Measurements from ENCODE around the gene GPSM1. TPM values are rescaled to one million over a fixed set of nuclear protein-coding genes. Genes with fewer than 3 reads are reported as not detected.

Gene GPSM1
- total RNA-seq, 1 experiment from 2014 or later, result 14.2 TPM

DNA sequence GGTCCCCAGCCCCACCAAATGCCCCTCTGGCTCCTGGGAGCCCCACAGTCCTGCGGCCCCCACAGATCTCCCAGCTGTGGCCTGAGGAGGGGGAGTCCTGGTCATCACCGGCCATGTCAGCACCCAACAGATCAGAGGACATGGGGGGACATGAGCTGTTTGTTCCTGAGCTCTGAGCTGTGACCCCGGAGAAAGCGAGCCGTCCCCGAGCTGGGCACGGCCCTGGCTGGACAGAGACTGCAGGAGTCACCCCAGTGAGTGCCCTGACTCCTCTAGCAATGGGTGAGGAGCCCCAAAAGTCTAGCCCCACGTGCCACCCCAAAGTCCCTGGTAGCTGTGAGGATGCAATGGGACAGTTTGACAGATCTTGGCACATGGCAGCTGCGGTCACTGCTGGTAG lies 49.1 kb upstream of the GPSM1 start (continued):
- TF ChIP-seq MYBL2 (CRISPR knock-in tag; IDR thresholded peaks at IDR 0.05) (no peak), ATF1 (CRISPR knock-in tag; IDR thresholded peaks at IDR 0.05) (no peak), ESRRA (CRISPR knock-in tag; IDR thresholded peaks at IDR 0.05; ENCODE audit: borderline replicate concordance) (no peak), NR1H2 (CRISPR knock-in tag; IDR thresholded peaks at IDR 0.05) (no peak)
- TF ChIP-seq, protein P1, sequence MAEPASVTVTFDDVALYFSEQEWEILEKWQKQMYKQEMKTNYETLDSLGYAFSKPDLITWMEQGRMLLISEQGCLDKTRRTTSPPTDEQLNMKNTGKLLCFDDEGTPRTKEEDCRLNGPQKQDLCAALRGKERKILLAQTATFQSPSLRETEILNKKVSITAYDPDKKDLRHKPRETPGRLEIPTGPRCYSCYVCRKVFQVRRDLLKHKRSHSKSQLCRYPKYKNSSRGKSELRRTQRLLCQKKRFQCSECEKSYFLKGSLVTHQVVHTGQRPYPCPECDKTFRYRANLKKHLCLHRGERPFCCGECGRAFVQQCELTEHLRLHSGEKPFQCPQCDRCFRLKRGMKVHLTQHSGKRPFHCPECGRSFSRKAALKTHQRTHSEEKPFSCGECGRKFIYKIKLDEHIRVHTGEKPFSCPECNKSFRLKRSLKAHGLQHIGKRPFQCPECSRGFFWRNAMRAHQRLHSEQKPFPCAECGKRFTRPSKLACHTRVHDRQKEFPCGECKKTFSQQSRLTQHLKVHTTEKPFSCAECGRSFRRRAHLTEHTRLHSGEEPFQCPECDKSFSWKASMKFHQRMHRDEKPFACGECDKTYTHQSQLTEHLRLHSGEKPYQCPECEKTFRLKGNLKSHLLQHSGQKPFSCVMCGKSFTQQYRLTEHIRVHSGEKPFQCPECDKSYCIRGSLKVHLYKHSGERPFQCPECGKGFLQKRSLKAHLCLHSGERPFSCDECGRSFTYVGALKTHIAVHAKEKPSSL (CRISPR knock-in tag; conservative IDR thresholded peaks at IDR 0.05), result no peak
- TF ChIP-seq, protein P2, sequence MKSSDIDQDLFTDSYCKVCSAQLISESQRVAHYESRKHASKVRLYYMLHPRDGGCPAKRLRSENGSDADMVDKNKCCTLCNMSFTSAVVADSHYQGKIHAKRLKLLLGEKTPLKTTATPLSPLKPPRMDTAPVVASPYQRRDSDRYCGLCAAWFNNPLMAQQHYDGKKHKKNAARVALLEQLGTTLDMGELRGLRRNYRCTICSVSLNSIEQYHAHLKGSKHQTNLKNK (CRISPR knock-in tag; IDR thresholded peaks at IDR 0.05), result no peak
- TF ChIP-seq, protein P3, sequence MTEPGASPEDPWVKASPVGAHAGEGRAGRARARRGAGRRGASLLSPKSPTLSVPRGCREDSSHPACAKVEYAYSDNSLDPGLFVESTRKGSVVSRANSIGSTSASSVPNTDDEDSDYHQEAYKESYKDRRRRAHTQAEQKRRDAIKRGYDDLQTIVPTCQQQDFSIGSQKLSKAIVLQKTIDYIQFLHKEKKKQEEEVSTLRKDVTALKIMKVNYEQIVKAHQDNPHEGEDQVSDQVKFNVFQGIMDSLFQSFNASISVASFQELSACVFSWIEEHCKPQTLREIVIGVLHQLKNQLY (CRISPR knock-in tag; IDR thresholded peaks at IDR 0.05), result no peak
- TF ChIP-seq, protein P4, sequence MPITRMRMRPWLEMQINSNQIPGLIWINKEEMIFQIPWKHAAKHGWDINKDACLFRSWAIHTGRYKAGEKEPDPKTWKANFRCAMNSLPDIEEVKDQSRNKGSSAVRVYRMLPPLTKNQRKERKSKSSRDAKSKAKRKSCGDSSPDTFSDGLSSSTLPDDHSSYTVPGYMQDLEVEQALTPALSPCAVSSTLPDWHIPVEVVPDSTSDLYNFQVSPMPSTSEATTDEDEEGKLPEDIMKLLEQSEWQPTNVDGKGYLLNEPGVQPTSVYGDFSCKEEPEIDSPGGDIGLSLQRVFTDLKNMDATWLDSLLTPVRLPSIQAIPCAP (CRISPR knock-in tag; IDR thresholded peaks at IDR 0.05), result no peak

DNA sequence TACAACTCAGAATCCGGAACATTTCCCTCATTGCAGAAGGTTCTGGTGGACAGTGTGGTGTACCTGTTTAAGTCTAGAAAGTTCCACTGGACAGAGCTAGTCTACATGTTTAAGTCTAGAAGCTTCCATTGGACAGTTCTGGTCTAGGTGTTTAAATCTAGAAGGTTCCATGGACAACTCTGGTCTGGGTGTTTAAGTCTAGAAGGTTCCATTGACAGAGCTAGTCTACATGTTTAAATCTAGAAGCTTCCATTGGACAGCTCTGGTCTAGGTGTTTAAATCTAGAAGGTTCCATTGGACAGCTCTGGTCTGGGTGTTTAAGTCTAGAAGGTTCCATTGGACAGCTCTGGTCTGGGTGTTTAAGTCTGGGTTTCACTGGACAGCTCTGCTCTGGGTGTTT lies 48.4 kb upstream of the GPSM1 start:
- ATAC-seq (no peak), DNase-seq (ENCODE audit: low spot score) (no peak)
- Mint-ChIP-seq H3K27me3 (ENCODE audit: low read depth) (no peaks in the 10 kb centered on the region), H3K27ac (no peak overlapping the region), H3K4me3 (no peak overlapping the region), H3K4me1 (peaks cover 4% of the 10 kb centered on the region; the same call in 1 of the 2 replicates), H3K9me3 (peaks cover 4% of the 10 kb centered on the region; the same call in 1 of the 2 replicates), H3K36me3 (no peaks in the 10 kb centered on the region)
- POLR2A ChIA-PET, result no interaction called here
- CTCF ChIA-PET, result interaction anchor here (0.6 to 1.5 kb wide), 2 partner anchors 11 to 92 kb away, joined by 3 to 10 read pairs; no protein-coding TSS in a partner anchor
- TF ChIP-seq ESRRA (CRISPR knock-in tag; IDR thresholded peaks at IDR 0.05; ENCODE audit: borderline replicate concordance), result no peak
- no peak for TF ChIP-seq ZNF121 (CRISPR knock-in tag; IDR thresholded peaks at IDR 0.05)
- TF ChIP-seq NFATC4 (CRISPR knock-in tag; IDR thresholded peaks at IDR 0.05), result no peak
- TF ChIP-seq, protein P5, sequence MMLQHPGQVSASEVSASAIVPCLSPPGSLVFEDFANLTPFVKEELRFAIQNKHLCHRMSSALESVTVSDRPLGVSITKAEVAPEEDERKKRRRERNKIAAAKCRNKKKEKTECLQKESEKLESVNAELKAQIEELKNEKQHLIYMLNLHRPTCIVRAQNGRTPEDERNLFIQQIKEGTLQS (CRISPR knock-in tag; conservative IDR thresholded peaks at IDR 0.05), result no peak
- no peak for TF ChIP-seq ATF1 (CRISPR knock-in tag; IDR thresholded peaks at IDR 0.05)
- TF ChIP-seq, protein P6, sequence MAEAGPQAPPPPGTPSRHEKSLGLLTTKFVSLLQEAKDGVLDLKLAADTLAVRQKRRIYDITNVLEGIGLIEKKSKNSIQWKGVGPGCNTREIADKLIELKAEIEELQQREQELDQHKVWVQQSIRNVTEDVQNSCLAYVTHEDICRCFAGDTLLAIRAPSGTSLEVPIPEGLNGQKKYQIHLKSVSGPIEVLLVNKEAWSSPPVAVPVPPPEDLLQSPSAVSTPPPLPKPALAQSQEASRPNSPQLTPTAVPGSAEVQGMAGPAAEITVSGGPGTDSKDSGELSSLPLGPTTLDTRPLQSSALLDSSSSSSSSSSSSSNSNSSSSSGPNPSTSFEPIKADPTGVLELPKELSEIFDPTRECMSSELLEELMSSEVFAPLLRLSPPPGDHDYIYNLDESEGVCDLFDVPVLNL (CRISPR knock-in tag; IDR thresholded peaks at IDR 0.05; ENCODE audit: borderline replicate concordance, low read depth), result no peak
- no peak for TF ChIP-seq ZNF423 (CRISPR knock-in tag; IDR thresholded peaks at IDR 0.05)
- TF ChIP-seq, protein P7, sequence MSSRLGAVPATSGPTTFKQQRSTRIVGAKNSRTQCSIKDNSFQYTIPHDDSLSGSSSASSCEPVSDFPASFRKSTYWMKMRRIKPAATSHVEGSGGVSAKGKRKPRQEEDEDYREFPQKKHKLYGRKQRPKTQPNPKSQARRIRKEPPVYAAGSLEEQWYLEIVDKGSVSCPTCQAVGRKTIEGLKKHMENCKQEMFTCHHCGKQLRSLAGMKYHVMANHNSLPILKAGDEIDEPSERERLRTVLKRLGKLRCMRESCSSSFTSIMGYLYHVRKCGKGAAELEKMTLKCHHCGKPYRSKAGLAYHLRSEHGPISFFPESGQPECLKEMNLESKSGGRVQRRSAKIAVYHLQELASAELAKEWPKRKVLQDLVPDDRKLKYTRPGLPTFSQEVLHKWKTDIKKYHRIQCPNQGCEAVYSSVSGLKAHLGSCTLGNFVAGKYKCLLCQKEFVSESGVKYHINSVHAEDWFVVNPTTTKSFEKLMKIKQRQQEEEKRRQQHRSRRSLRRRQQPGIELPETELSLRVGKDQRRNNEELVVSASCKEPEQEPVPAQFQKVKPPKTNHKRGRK (CRISPR knock-in tag; IDR thresholded peaks at IDR 0.05; ENCODE audit: borderline replicate concordance), result no peak
- TF ChIP-seq PRRX2 (CRISPR knock-in tag; IDR thresholded peaks at IDR 0.05), result no peak
- TF ChIP-seq, protein P8, sequence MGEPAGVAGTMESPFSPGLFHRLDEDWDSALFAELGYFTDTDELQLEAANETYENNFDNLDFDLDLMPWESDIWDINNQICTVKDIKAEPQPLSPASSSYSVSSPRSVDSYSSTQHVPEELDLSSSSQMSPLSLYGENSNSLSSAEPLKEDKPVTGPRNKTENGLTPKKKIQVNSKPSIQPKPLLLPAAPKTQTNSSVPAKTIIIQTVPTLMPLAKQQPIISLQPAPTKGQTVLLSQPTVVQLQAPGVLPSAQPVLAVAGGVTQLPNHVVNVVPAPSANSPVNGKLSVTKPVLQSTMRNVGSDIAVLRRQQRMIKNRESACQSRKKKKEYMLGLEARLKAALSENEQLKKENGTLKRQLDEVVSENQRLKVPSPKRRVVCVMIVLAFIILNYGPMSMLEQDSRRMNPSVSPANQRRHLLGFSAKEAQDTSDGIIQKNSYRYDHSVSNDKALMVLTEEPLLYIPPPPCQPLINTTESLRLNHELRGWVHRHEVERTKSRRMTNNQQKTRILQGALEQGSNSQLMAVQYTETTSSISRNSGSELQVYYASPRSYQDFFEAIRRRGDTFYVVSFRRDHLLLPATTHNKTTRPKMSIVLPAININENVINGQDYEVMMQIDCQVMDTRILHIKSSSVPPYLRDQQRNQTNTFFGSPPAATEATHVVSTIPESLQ (CRISPR knock-in tag; IDR thresholded peaks at IDR 0.05), result no peak
- TF ChIP-seq, protein P9, sequence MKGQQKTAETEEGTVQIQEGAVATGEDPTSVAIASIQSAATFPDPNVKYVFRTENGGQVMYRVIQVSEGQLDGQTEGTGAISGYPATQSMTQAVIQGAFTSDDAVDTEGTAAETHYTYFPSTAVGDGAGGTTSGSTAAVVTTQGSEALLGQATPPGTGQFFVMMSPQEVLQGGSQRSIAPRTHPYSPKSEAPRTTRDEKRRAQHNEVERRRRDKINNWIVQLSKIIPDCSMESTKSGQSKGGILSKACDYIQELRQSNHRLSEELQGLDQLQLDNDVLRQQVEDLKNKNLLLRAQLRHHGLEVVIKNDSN (CRISPR knock-in tag; IDR thresholded peaks at IDR 0.05), result no peak
- TF ChIP-seq, protein P10, sequence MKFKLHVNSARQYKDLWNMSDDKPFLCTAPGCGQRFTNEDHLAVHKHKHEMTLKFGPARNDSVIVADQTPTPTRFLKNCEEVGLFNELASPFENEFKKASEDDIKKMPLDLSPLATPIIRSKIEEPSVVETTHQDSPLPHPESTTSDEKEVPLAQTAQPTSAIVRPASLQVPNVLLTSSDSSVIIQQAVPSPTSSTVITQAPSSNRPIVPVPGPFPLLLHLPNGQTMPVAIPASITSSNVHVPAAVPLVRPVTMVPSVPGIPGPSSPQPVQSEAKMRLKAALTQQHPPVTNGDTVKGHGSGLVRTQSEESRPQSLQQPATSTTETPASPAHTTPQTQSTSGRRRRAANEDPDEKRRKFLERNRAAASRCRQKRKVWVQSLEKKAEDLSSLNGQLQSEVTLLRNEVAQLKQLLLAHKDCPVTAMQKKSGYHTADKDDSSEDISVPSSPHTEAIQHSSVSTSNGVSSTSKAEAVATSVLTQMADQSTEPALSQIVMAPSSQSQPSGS (CRISPR knock-in tag; IDR thresholded peaks at IDR 0.05; ENCODE audit: borderline replicate concordance, low read depth), result no peak
- no peak for TF ChIP-seq TEAD4 (CRISPR knock-in tag; IDR thresholded peaks at IDR 0.05)
- no peak for TF ChIP-seq ZNF416 (CRISPR knock-in tag; IDR thresholded peaks at IDR 0.05)
- no peak for TF ChIP-seq JAZF1 (CRISPR knock-in tag; IDR thresholded peaks at IDR 0.05)
- TF ChIP-seq, protein P11, sequence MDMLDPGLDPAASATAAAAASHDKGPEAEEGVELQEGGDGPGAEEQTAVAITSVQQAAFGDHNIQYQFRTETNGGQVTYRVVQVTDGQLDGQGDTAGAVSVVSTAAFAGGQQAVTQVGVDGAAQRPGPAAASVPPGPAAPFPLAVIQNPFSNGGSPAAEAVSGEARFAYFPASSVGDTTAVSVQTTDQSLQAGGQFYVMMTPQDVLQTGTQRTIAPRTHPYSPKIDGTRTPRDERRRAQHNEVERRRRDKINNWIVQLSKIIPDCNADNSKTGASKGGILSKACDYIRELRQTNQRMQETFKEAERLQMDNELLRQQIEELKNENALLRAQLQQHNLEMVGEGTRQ (CRISPR knock-in tag; IDR thresholded peaks at IDR 0.05), result no peak
- TF ChIP-seq, protein P12, sequence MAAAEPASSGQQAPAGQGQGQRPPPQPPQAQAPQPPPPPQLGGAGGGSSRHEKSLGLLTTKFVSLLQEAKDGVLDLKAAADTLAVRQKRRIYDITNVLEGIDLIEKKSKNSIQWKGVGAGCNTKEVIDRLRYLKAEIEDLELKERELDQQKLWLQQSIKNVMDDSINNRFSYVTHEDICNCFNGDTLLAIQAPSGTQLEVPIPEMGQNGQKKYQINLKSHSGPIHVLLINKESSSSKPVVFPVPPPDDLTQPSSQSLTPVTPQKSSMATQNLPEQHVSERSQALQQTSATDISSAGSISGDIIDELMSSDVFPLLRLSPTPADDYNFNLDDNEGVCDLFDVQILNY (CRISPR knock-in tag; IDR thresholded peaks at IDR 0.05), result no peak

Data from WTC11 (cell line).